Adrenal gland (tissue), 5 donors: ENCODE results near the gene OSGEPL1.

Source experiments
- POLR2A ChIP-seq, 2 donors: fragments of 450-650 bp; IDR thresholded peaks; one replicate each; pipeline ENCODE4 v1.6.1; 2017; ENCODE audit warnings: antibody characterized with exemption in 2 of 2, mild to moderate bottlenecking in 2 of 2, moderate library complexity in 1 of 2
- TF ChIP-seq, protein P1 (sequence below), 6 experiments: fragments of 450-650 bp in 4 of 6; fragments of 200-600 bp in 2 of 6; sonication (generic) in 1 of 6; IDR thresholded peaks; 1 replicate in 5 of 6; 2 replicates in 1 of 6; pipeline versions ENCODE4 v1.5.1 to v1.8.0; 2016 to 2021; ENCODE audit warnings: antibody characterized with exemption in 6 of 6, mild to moderate bottlenecking in 2 of 6, moderate library complexity in 1 of 6
- donor health status: DM: no; HTN: no; CAD: no.

DNA sequence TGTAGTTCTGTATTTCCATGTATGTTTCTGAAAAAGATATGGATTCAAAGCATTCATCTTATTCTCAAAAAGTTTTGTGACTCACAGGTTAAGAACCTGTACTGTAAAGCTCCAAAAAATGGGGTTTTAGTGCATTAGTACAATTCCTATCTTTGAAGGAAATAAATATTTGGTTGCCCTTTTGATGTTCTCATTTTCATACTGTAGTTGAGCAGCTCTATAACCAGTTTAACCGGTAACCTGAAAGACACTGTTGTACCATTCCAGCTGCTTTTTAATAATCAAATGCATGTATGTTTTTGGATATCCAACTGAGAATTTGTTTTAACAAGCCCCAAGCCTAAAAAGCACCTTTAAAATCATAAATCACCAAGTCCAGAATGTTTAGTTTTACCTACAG lies 9.6 kb upstream of the OSGEPL1 start:
- TF ChIP-seq, protein P1, sequence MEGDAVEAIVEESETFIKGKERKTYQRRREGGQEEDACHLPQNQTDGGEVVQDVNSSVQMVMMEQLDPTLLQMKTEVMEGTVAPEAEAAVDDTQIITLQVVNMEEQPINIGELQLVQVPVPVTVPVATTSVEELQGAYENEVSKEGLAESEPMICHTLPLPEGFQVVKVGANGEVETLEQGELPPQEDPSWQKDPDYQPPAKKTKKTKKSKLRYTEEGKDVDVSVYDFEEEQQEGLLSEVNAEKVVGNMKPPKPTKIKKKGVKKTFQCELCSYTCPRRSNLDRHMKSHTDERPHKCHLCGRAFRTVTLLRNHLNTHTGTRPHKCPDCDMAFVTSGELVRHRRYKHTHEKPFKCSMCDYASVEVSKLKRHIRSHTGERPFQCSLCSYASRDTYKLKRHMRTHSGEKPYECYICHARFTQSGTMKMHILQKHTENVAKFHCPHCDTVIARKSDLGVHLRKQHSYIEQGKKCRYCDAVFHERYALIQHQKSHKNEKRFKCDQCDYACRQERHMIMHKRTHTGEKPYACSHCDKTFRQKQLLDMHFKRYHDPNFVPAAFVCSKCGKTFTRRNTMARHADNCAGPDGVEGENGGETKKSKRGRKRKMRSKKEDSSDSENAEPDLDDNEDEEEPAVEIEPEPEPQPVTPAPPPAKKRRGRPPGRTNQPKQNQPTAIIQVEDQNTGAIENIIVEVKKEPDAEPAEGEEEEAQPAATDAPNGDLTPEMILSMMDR (IDR thresholded peaks at IDR 0.05), result no peak
- no peak for TF ChIP-seq POLR2A (IDR thresholded peaks at IDR 0.05)
